ENCODE results near the gene CEP350.

- peak in 1 of 2 donors; percentile 17 for TF ChIP-seq POLR2A (IDR thresholded peaks at IDR 0.05)
- no peak for TF ChIP-seq CTCF (IDR thresholded peaks at IDR 0.05)
Measured at GRCh38 chr1:179921981-179922872, 32.4 kb upstream of the CEP350 start.

Measured in adrenal gland (tissue), 5 donors.